Measurements from ENCODE around the gene ICOS. TPM values are rescaled to one million over a fixed set of nuclear protein-coding genes. Genes with fewer than 3 reads are reported as not detected.

Gene ICOS
- total RNA-seq, 1 experiment from 2014 or later, result not detected

DNA sequence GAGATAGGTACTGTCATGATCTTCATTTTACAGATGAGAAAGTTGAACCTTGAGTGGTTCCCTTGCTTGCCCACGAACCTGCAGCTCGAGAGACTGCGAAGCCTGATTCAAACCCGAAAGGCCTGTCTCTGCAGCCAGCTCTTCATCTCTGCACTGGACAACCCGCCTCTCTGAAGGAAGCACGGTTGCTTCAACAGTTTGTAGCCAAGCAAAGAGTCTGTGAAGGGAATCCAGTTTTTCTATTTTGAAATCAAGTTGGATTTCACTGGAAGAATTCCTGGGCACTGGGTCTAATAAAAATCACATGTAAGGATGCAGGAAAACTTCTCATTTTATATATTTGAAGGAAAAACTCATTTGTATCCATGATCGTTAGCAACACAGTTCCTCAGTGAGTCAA, 21.3 kb upstream of the ICOS start:
- no peaks in the 10 kb centered on the region for H4K20me1 ChIP-seq (ENCODE audit: insufficient read depth)
- H3K4me2 ChIP-seq, result no peak overlapping the region
- no peaks in the 10 kb centered on the region for H3K79me2 ChIP-seq (ENCODE audit: low read depth)
- H3K36me3 ChIP-seq (ENCODE audit: low read depth), result no peaks in the 10 kb centered on the region
- H3K27ac ChIP-seq, result no peak overlapping the region
- DNase-seq, result no peak
- no peaks in the 10 kb centered on the region for H3F3A ChIP-seq (ENCODE audit: insufficient read depth, low read depth)
- H3K4me3 ChIP-seq, result no peak overlapping the region
- H3K4me1 ChIP-seq (replicated peaks; ENCODE audit: insufficient read depth), result no peaks in the 10 kb centered on the region
- BruUV-seq (replicated peaks), result no TSS peak
- TF ChIP-seq EZH2 (IDR thresholded peaks at IDR 0.05; ENCODE audit: low read depth), result no peak
- TF ChIP-seq, protein P1, sequence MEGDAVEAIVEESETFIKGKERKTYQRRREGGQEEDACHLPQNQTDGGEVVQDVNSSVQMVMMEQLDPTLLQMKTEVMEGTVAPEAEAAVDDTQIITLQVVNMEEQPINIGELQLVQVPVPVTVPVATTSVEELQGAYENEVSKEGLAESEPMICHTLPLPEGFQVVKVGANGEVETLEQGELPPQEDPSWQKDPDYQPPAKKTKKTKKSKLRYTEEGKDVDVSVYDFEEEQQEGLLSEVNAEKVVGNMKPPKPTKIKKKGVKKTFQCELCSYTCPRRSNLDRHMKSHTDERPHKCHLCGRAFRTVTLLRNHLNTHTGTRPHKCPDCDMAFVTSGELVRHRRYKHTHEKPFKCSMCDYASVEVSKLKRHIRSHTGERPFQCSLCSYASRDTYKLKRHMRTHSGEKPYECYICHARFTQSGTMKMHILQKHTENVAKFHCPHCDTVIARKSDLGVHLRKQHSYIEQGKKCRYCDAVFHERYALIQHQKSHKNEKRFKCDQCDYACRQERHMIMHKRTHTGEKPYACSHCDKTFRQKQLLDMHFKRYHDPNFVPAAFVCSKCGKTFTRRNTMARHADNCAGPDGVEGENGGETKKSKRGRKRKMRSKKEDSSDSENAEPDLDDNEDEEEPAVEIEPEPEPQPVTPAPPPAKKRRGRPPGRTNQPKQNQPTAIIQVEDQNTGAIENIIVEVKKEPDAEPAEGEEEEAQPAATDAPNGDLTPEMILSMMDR (conservative IDR thresholded peaks at IDR 0.05), result no peak
- no peak overlapping the region for H2AFZ ChIP-seq
- no peaks in the 10 kb centered on the region for H3K27me3 ChIP-seq (ENCODE audit: insufficient read depth, low read depth)
- no peaks in the 10 kb centered on the region for H3K9me3 ChIP-seq (ENCODE audit: insufficient read depth, low read depth)
- ChIA-PET CTCF (no interaction called here), POLR2A (ENCODE audit: unreplicated experiment) (no interaction called here)
- intact Hi-C loops (cut with micrococcal nuclease; ENCODE audit: unreplicated experiment), result no loop called here
- no peaks in the 10 kb centered on the region for H3K9me2 ChIP-seq (ENCODE audit: insufficient read depth)

- no peaks in the 10 kb centered on the region for H3K9me3 ChIP-seq (ENCODE audit: insufficient read depth, low read depth)
- no peak overlapping the region for H2AFZ ChIP-seq
- POLR2A ChIA-PET (ENCODE audit: unreplicated experiment), result no interaction called here
- no peak for DNase-seq
- H3K4me3 ChIP-seq, result no peak overlapping the region
- no peaks in the 10 kb centered on the region for H3F3A ChIP-seq (ENCODE audit: insufficient read depth, low read depth)
- H4K20me1 ChIP-seq (ENCODE audit: insufficient read depth), result no peaks in the 10 kb centered on the region
- no peaks in the 10 kb centered on the region for H3K27me3 ChIP-seq (ENCODE audit: insufficient read depth, low read depth)
- H3K4me2 ChIP-seq, result no peak overlapping the region
- no peaks in the 10 kb centered on the region for H3K4me1 ChIP-seq (replicated peaks; ENCODE audit: insufficient read depth)
- H3K79me2 ChIP-seq (ENCODE audit: low read depth), result no peaks in the 10 kb centered on the region
- no peaks in the 10 kb centered on the region for H3K9me2 ChIP-seq (ENCODE audit: insufficient read depth)
- no peak overlapping the region for H3K27ac ChIP-seq
- TF ChIP-seq EZH2 (IDR thresholded peaks at IDR 0.05; ENCODE audit: low read depth), result no peak
- TF ChIP-seq, protein P1 (conservative IDR thresholded peaks at IDR 0.05), result no peak
- no TSS peak for BruUV-seq (replicated peaks)
- CTCF ChIA-PET, result no interaction called here
- H3K36me3 ChIP-seq (ENCODE audit: low read depth), result no peaks in the 10 kb centered on the region
- intact Hi-C loops (cut with micrococcal nuclease; ENCODE audit: unreplicated experiment), result no loop called here
Measured at GRCh38 chr2:203916756-203917155, 19.8 kb upstream of the ICOS start.

GRCh38 chr2:203918264-203918663, 18.3 kb upstream of the ICOS start:
- CTCF ChIA-PET, result no interaction called here

More at GRCh38 chr2:203918264-203918663, 18.3 kb upstream of the ICOS start:
- Histone ChIP-seq H3K36me3 (ENCODE audit: low read depth) (no peaks in the 10 kb centered on the region), H3K9me2 (ENCODE audit: insufficient read depth) (no peaks in the 10 kb centered on the region), H3F3A (ENCODE audit: insufficient read depth, low read depth) (no peaks in the 10 kb centered on the region), H2AFZ (no peak overlapping the region), H3K4me1 (replicated peaks; ENCODE audit: insufficient read depth) (no peaks in the 10 kb centered on the region), H4K20me1 (ENCODE audit: insufficient read depth) (no peaks in the 10 kb centered on the region), H3K4me2 (no peak overlapping the region), H3K27ac (no peak overlapping the region), H3K9me3 (ENCODE audit: insufficient read depth, low read depth) (no peaks in the 10 kb centered on the region), H3K79me2 (ENCODE audit: low read depth) (no peaks in the 10 kb centered on the region), H3K27me3 (ENCODE audit: insufficient read depth, low read depth) (no peaks in the 10 kb centered on the region), H3K4me3 (no peak overlapping the region)
- TF ChIP-seq, protein P1 (conservative IDR thresholded peaks at IDR 0.05), result no peak
- TF ChIP-seq EZH2 (IDR thresholded peaks at IDR 0.05; ENCODE audit: low read depth), result no peak
- DNase-seq, result no peak
- BruUV-seq (replicated peaks), result no TSS peak
- POLR2A ChIA-PET (ENCODE audit: unreplicated experiment), result no interaction called here
- intact Hi-C loops (cut with micrococcal nuclease; ENCODE audit: unreplicated experiment), result no loop called here

All from PC-9 (cell line).